ENCODE results near the gene PUM1. TPM values are rescaled to one million over a fixed set of nuclear protein-coding genes. Genes with fewer than 3 reads are reported as not detected.

The PUM1 gene
- total and polyA plus RNA-seq, 4 donors, result 18.1 to 49.2 (median 30.2) TPM

- Histone ChIP-seq H3K36me3 (ENCODE audit: control insufficient read depth in 4 of 4, insufficient read depth in 3 of 4, low read depth in 1 of 4, low read length in 3 of 4) (no peaks in the 10 kb centered on the region), H3K4me1 (ENCODE audit: control insufficient read depth in 4 of 4, insufficient read depth in 4 of 4, low read length in 3 of 4) (no peaks in the 10 kb centered on the region), H3K27ac (ENCODE audit: low read depth in 1 of 2, low read length in 2 of 2) (no peak overlapping the region), H3K9ac (ENCODE audit: low read depth in 1 of 2, low read length in 2 of 2) (no peak overlapping the region), H3K4me3 (ENCODE audit: low read depth in 1 of 3, low read length in 3 of 3) (no peak overlapping the region), H3K9me3 (ENCODE audit: control insufficient read depth in 4 of 4, low read length in 3 of 4) (no peaks in the 10 kb centered on the region), H3K27me3 (ENCODE audit: control insufficient read depth in 4 of 4, insufficient read depth in 4 of 4, low read length in 3 of 4) (no peaks in the 10 kb centered on the region)
- 91% methylated on average over 12 of the region's 12 CpGs for WGBS
- DNase-seq (ENCODE audit: low spot score), result no peak
- TF ChIP-seq HNF4G (IDR thresholded peaks at IDR 0.05) (no peak), ZBTB33 (IDR thresholded peaks at IDR 0.05) (no peak), MAX (IDR thresholded peaks at IDR 0.05) (no peak), RAD21 (IDR thresholded peaks at IDR 0.05) (no peak), FOXA2 (IDR thresholded peaks at IDR 0.05) (no peak), FOXA1 (IDR thresholded peaks at IDR 0.05) (no peak), YY1 (IDR thresholded peaks at IDR 0.05) (no peak), REST (IDR thresholded peaks at IDR 0.05) (no peak), RXRA (IDR thresholded peaks at IDR 0.05) (no peak), SP1 (IDR thresholded peaks at IDR 0.05) (no peak), ATF3 (IDR thresholded peaks at IDR 0.05) (no peak), NR2F2 (IDR thresholded peaks at IDR 0.05) (no peak), TAF1 (conservative IDR thresholded peaks at IDR 0.05) (no peak), GABPA (IDR thresholded peaks at IDR 0.05 in 1 of 2, conservative IDR thresholded peaks at IDR 0.05 in 1 of 2) (no peak), HNF4A (conservative IDR thresholded peaks at IDR 0.05) (no peak)
Observed at GRCh38 chr1:30916296-30916695, 149.2 kb downstream of the PUM1 start.

GRCh38 chr1:30915491-30916230, 149.9 kb downstream of the PUM1 start:
- Histone ChIP-seq H3K4me3 (ENCODE audit: low read depth in 1 of 3, low read length in 3 of 3) (no peak overlapping the region), H3K4me1 (ENCODE audit: control insufficient read depth in 4 of 4, insufficient read depth in 4 of 4, low read length in 3 of 4) (no peaks in the 10 kb centered on the region), H3K27me3 (ENCODE audit: control insufficient read depth in 4 of 4, insufficient read depth in 4 of 4, low read length in 3 of 4) (no peaks in the 10 kb centered on the region), H3K9ac (ENCODE audit: low read depth in 1 of 2, low read length in 2 of 2) (no peak overlapping the region), H3K9me3 (ENCODE audit: control insufficient read depth in 4 of 4, low read length in 3 of 4) (no peaks in the 10 kb centered on the region), H3K27ac (ENCODE audit: low read depth in 1 of 2, low read length in 2 of 2) (no peak overlapping the region), H3K36me3 (ENCODE audit: control insufficient read depth in 4 of 4, insufficient read depth in 3 of 4, low read depth in 1 of 4, low read length in 3 of 4) (no peaks in the 10 kb centered on the region)
- DNase-seq (ENCODE audit: low spot score), result no peak
- 94% methylated on average over 13 of the region's 13 CpGs for WGBS
- TF ChIP-seq RXRA (IDR thresholded peaks at IDR 0.05) (no peak), TAF1 (conservative IDR thresholded peaks at IDR 0.05) (no peak), REST (IDR thresholded peaks at IDR 0.05) (no peak), HNF4A (conservative IDR thresholded peaks at IDR 0.05) (no peak), RAD21 (IDR thresholded peaks at IDR 0.05) (no peak), FOXA2 (IDR thresholded peaks at IDR 0.05) (no peak), MAX (IDR thresholded peaks at IDR 0.05) (no peak), YY1 (IDR thresholded peaks at IDR 0.05) (no peak), HNF4G (IDR thresholded peaks at IDR 0.05) (no peak), JUND (IDR thresholded peaks at IDR 0.05) (no peak)
